ENCODE results near the gene GOPC.

The GOPC gene

DNA sequence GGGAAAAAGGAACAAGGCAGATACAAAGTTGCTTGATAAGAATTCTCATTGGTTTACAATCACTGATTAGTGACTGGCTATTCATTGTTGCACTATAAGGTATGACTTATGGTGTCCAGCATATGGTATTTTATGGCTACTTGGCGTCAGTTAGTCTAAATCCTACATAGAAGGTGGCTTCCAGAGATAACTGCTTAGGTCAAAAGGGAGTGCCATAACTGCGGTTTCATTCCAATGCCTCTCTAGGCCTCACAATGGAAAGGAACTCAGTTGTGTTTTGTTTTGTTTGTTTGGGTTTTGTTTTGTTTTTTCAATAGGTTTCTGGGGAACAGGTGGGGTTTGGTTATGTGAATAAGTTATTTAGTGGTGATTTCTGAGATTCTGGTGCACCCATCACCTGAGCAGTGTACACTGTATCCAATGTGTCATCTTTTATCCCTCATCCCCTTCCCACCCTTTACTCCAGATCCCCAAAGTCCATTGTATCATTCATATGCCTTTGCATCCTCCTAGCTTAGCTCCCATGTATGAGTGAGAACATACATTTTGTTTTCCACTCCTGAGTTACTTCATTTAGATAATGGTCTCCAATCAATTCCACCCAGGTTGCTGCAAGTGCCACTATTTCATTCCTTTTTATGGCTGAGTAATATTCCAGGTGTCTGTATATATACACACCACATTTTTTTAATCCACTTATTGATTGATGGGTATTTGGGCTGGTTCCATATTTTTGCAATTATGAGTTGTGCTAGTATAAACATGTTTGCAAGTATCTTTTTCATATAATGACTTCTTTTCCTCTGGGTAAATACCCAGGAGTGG lies 7.0 kb downstream of the GOPC start:
- no peak for DNase-seq (ENCODE audit: low read depth)

DNA sequence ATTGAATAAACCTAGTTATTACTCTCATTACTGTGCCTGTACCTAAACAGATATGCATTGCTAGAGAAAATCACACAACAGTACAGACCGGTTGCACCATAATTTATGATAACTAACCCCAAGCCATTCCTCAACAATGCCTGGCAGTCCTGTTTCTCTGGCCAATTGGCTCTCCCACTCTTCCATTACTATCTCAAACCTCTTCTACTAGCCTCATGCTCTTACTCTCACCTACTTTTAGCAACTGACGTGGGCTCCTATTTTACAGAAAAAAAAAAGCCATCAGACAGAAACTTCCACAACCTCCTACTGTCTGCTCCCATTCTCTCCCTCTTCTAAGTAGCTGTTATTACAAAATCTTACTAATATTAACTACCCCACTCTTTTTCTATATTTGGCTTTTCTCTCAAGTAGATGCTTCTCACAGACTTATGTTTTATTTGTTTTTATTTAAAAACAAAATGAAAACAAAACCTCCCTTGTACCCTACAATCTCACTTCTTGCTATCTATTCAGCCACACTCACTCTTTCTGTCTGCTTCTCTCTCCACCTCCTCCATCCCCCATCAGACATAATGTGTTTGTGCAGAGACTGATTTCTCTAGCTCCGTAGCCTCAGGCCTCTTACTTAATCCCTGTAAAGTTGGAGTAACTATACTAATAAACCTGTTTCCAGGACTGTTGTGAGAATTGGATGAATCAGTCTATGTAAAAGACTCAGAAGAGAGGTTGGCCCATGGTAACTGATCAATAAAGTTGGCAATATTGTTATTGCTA lies 9.1 kb downstream of the GOPC start:
- no peak for DNase-seq (ENCODE audit: low read depth)

DNA sequence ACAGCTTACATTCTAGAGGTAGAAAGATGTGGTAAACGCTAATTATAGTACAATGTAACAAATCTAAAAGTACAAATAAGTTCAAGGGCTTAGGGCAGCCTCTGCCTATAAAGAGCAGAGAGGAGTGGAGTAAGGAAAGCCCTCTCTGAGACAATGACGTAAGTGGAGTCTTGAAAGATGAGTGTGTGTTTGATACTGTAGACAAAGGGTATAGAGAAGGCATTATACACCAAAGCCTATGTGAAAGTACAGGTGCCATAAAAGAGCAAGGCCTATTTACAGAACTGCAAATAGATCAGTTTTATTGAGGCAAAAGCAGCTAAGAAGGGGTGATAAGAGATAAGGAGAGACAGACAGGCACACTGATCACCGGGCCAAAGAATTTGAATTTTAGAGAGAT lies 10.9 kb downstream of the GOPC start:
- DNase-seq (ENCODE audit: low read depth) = no peak

DNA sequence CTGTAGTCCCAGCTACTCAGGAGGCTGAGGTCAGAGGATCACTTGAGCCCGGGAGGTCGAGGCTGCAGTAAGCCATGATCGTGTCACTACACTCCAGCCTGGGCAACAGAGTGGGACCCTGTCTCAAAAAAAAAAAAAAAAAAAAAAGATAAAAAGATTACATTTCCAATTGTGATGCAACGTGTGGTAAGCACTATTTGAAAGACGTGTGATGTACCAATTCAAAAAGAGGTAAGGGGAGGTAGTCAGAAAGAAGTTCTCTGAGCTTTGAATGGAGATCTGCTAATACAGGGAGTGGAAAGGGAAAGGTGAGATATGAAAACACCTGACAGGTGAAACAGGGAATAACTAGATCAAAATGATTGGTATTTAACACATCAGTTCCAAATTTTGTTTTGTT lies 11.9 kb downstream of the GOPC start:
- no peak for DNase-seq (ENCODE audit: low read depth)

GRCh38 chr6:117585647-117586046 lies 16.7 kb downstream of the GOPC start:
- no peak for DNase-seq (ENCODE audit: low read depth)

DNA sequence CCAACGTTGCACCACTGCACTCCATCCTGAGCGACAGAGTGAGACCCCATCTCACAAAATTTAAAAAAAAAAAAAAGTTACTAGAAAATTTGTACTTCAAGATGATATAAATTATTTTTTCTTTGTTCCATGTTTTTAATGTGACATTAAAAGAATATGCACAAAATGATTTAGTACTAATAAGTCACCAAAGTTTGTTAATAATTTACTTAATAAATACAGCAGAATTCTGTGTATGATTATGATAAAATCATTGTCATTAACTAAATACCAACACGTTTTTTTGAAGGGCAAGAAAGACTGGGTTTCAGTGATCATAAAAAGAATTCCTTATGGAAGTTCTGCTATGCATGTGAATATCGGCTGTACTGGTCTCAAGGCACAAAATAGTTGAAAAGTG lies 28.1 kb downstream of the GOPC start:
- no peak for DNase-seq (ENCODE audit: low read depth)

- no peak for DNase-seq (ENCODE audit: low read depth)
Observed at GRCh38 chr6:117573006-117573680, 29.2 kb downstream of the GOPC start.

- DNase-seq (ENCODE audit: low read depth) = no peak
Observed at GRCh38 chr6:117568831-117569410, 33.4 kb downstream of the GOPC start.

GRCh38 chr6:117568247-117568646 lies 34.1 kb downstream of the GOPC start:
- no peak for DNase-seq (ENCODE audit: low read depth)

DNA sequence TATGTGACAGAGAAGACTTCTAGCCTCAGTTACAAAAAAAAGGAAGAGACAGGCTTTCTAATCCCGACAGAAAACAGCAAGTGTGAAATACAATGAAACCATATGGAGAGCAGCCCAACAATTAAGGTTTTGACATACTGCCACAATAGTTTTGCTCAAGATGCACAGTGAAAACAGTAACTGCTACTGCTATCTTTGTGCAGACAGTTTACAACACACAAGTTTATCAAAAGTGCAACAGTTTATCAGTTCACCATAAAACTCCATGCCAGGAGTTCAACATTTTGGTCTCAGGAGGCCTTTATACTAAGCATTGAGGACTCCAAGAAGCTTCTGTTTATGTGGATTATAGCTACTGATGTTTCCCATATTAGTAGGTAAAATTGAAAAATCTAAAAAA lies 37.6 kb downstream of the GOPC start:
- DNase-seq (ENCODE audit: low read depth) = no peak

DNA sequence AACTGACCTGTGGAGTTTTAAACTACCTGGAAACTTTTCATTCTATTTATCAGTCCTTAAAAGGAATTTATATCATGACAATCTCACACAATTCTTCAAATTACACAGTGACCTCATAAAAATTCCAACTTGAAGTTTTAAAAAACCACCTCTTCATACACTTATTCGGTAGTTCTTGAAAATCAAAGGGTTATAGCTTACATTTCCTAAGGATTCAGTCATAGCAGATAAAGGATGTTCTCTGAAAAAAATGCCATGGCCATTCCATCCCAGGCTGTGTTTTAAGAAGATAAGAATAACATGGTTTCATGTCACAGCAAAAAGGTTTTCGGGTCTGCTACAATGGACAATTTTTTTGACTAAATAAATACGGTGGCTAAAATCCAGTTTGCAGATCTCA lies 41.2 kb downstream of the GOPC start:
- no peak for DNase-seq (ENCODE audit: low read depth)

DNA sequence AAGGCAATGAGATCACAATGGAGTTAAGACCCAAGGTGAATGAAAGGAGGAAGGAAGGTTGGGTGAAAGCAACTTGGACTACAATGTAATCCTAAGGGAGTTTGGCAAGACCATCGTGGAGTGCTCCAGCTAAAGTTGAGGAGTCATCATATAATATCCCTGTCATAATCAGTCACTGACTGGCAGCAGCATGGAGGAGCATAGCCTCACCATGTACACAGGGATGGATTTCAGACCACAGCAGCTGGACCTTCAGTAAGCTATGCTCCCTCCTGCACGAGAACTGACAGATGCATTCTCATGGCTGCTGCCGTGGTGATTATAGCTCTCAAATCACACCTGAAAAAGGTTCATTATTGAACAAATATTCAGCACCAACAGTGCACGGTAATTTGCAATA lies 43.0 kb downstream of the GOPC start:
- no peak for DNase-seq (ENCODE audit: low read depth)

DNA sequence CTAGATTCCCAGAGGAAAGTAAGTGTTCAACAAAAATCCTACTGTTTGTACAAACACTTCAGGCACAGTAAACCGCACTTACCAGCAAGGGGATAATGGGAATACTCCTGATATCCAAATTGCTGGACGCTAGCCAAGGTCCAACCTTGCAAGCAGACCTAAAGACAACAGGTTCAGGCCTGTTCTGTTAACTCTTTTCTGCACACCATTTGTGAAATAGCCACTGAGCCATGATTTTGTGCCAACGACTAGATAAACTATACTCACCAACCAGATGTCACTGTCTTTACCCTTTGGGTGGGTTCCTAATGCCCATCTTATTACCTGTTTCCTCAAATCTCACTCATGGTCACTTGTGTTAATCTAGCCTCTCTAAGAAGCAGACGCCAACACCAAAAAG lies 43.5 kb downstream of the GOPC start:
- DNase-seq (ENCODE audit: low read depth) = no peak

- no peak for DNase-seq (ENCODE audit: low read depth)
Observed at GRCh38 chr6:117557951-117558350, 44.4 kb downstream of the GOPC start.

- DNase-seq (ENCODE audit: low read depth) = no peak
Observed at GRCh38 chr6:117555882-117556498, 46.3 kb downstream of the GOPC start.

GRCh38 chr6:117555262-117555849 lies 47.0 kb downstream of the GOPC start:
- DNase-seq (ENCODE audit: low read depth) = no peak

DNA sequence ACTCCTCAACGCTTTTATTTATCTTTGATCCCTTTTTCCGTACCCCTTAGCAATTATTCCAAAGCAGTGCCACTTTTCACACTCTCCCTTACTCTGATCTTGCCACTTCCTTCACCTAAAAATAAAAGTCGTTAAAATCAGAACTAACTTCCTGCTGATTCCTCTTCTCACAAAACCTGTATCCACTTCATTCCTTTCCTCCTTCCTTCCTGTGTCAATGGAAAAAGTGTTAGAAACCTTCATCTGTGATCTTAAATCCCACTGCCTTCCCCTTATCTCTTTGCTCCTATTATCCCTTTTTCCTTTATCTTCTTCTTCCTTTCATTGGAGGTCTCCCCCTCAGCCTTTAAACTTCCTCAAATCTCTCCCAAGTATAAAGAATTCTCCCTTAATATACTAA lies 49.2 kb downstream of the GOPC start:
- DNase-seq (ENCODE audit: low read depth) = no peak

DNA sequence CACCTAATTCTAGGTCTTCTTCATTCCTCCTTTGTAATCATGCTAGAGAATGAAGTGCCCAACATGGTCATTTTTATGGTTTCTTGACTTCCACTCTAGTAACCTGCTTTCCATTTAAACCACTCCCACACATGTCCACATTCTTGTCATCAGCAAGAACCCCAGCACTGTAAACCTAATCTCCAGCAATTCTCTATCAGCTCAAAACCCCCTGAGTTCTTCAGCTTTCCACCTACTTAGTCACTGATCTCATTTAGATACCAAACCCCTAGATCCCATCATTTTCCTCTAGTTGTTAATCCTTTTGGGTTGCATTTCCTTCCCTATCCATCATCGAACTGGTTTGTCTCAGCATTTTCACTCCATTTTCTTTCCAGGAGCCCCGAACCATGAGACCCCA lies 49.7 kb downstream of the GOPC start:
- no peak for DNase-seq (ENCODE audit: low read depth)

DNA sequence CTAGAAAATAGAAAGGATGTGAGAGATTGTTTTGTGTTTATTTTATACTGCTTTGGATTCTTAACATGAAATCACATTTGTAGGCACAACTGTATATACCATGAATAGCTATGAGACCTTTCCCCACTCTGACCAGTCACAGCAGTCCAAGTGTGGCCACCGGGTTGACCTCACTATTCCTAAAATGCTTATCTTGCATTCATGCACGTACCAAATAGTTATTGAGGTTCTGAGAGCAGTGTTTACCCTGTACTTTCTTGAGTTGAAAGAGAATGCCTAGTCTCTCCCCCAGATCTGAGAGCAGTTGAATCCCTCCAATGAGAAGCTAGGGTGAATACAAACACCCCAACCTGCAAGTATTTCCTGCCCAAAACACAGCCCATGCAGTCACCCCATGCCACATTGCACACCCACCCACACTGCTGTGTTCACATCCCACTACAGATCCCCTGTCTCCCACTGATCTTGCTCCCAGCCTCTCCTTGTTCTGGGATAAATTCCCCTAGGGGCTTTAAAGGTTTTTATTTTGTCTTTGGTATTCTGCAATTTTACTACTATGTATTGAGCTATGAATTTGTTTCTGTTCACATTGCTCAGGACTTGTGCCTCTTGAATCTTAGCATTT lies 51.6 kb downstream of the GOPC start:
- DNase-seq (ENCODE audit: low read depth) = no peak

DNA sequence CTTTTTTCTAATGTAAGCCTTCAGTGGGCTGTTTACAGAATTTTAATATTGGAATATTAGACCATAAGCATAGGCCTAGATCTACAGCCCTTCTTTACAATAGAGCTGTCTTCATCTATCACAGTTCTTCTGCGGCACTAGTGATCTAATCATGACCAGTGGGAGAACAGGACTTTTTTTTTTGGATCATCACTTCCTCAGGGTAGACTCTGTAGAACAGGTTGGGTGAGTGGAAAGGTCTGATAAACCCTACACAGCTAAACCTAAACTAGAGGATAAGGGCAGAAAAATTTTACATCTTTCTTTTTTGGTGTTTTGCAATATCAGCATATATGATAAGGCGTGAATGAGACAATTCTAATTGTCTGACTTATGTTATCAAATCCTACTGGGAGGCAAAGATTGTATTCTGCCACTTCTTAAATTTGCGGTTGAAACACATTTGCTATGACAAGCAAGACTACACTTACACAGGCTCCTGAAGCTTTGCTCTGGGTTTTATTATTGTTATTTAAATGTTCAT lies 52.2 kb downstream of the GOPC start:
- DNase-seq (ENCODE audit: low read depth) = no peak

GRCh38 chr6:117549611-117550010 lies 52.7 kb downstream of the GOPC start:
- DNase-seq (ENCODE audit: low read depth) = no peak
